Keratinocyte (primary cell): ENCODE results near the gene G6PC1.
"Not testable (repeated sequence)": the region's sequence is repeated elsewhere in the genome, so short reads cannot be mapped to it uniquely, and the experiment has no call there.

ENCODE experiments used
- CTCF ChIP-seq, 3 experiments: IDR thresholded peaks in 1 of 3; conservative IDR thresholded peaks in 1 of 3; optimal IDR thresholded peaks in 1 of 3; 2 replicates in 2 of 3; 3 replicates in 1 of 3; pipeline versions ENCODE3 to v1.5.1; 2011; ENCODE audit warnings: low read length in 3 of 3, mild to moderate bottlenecking in 3 of 3, moderate library complexity in 2 of 3, control low read depth in 1 of 3, inconsistent platforms in 1 of 3; ENCODE audit not compliant: insufficient read depth in 2 of 3; ENCODE audit errors: extremely low read depth in 1 of 3
- EZH2 ChIP-seq: IDR thresholded peaks from one replicate; pipeline ENCODE4 v1.6.1; 2012; ENCODE audit warnings: inconsistent platforms, mild to moderate bottlenecking, low read length, moderate library complexity

GRCh38 chr17:42867694-42868261 lies 32.8 kb upstream of the G6PC1 start:
- not testable (repeated sequence) for TF ChIP-seq CTCF (optimal IDR thresholded peaks at IDR 0.05 in 1 of 3, IDR thresholded peaks at IDR 0.05 in 1 of 3, conservative IDR thresholded peaks at IDR 0.05 in 1 of 3; ENCODE audit: extremely low read depth in 1 of 3, insufficient read depth in 2 of 3, low read length in 3 of 3); EZH2
